HUES64 (cell line): ENCODE results near the gene NCK2.
"Not testable (repeated sequence)": the region's sequence is repeated elsewhere in the genome, so short reads cannot be mapped to it uniquely, and the experiment has no call there.

Experiments used
- H3K27ac ChIP-seq: 2 replicates; pipeline ENCODE4 v1.7.0; 2013; ENCODE audit warnings: low read depth, low read length, inconsistent platforms
- H3K27me3 ChIP-seq: 2 replicates; pipeline ENCODE4 v1.6.1; 2013; ENCODE audit warnings: mild to moderate bottlenecking, low read length; ENCODE audit not compliant: insufficient read depth
- H3K36me3 ChIP-seq: 2 replicates; pipeline ENCODE4 v1.6.1; 2013; ENCODE audit warnings: mild to moderate bottlenecking, low read length; ENCODE audit not compliant: insufficient read depth
- H3K4me1 ChIP-seq: 2 replicates; pipeline ENCODE4 v1.6.1; 2013; ENCODE audit warnings: mild to moderate bottlenecking, low read length, moderate library complexity; ENCODE audit not compliant: insufficient read depth
- H3K4me3 ChIP-seq: 2 replicates; pipeline ENCODE4 v1.5.1; 2013; ENCODE audit warnings: mild to moderate bottlenecking, low read length, moderate library complexity
- H3K9ac ChIP-seq: 2 replicates; pipeline ENCODE4 v1.6.1; 2013; ENCODE audit warnings: mild to moderate bottlenecking, low read depth, low read length
- H3K9me3 ChIP-seq: 2 replicates; pipeline ENCODE4 v1.6.1; 2013; ENCODE audit warnings: low read depth, low read length; ENCODE audit not compliant: insufficient read depth
- WGBS: fragments of 150-250, 120-280 bp; methylation state at CpG from one replicate; pipeline ENCODE4 v1.1.7; 2013; ENCODE audit warnings: missing lambda C conversion rate; 5-methylcytosine and 5-hydroxymethylcytosine counted together

Gene NCK2

GRCh38 chr2:105748566-105748965 lies 3.9 kb downstream of the NCK2 start:
- H3K9me3 ChIP-seq: no peaks in the 10 kb centered on the region
- WGBS: 100% methylated on average over 1 of the region's 1 CpG
- H3K9ac ChIP-seq: no peak overlapping the region
- H3K4me3 ChIP-seq: no peak overlapping the region
- peaks cover 7% of the 10 kb centered on the region; the same call in 1 of the 2 replicates for H3K27me3 ChIP-seq
- H3K4me1 ChIP-seq: peaks cover 17% of the 10 kb centered on the region
- no peak overlapping the region for H3K27ac ChIP-seq
- H3K36me3 ChIP-seq: peaks cover 2% of the 10 kb centered on the region; the same call in 1 of the 2 replicates

- Histone ChIP-seq H3K9ac (no peak overlapping the region), H3K4me1 (peaks cover 23% of the 10 kb centered on the region), H3K27ac (no peak overlapping the region), H3K4me3 (no peak overlapping the region), H3K27me3 (no peaks in the 10 kb centered on the region), H3K9me3 (no peaks in the 10 kb centered on the region), H3K36me3 (peaks cover 2% of the 10 kb centered on the region; the same call in 1 of the 2 replicates)
- 96% methylated on average over 18 of the region's 18 CpGs for WGBS
These were observed 5.1 kb downstream of the NCK2 start for GRCh38 chr2:105749583-105750400.

GRCh38 chr2:105750735-105751134 lies 6.0 kb downstream of the NCK2 start:
- WGBS: 95% methylated on average over 4 of the region's 4 CpGs
- Histone ChIP-seq H3K27ac (no peak overlapping the region), H3K9ac (no peak overlapping the region), H3K27me3 (no peaks in the 10 kb centered on the region), H3K36me3 (peaks cover 2% of the 10 kb centered on the region; the same call in 1 of the 2 replicates), H3K9me3 (no peaks in the 10 kb centered on the region), H3K4me1 (peaks cover 32% of the 10 kb centered on the region), H3K4me3 (no peak overlapping the region)

GRCh38 chr2:105751272-105751671 lies 6.6 kb downstream of the NCK2 start:
- H3K27ac ChIP-seq: no peak overlapping the region
- no peaks in the 10 kb centered on the region for H3K9me3 ChIP-seq
- H3K27me3 ChIP-seq: no peaks in the 10 kb centered on the region
- whole genome bisulfite sequencing: 92% methylated on average over 3 of the region's 3 CpGs
- H3K36me3 ChIP-seq: peaks cover 2% of the 10 kb centered on the region; the same call in 1 of the 2 replicates
- H3K4me3 ChIP-seq: no peak overlapping the region
- H3K4me1 ChIP-seq: peaks cover 36% of the 10 kb centered on the region
- no peak overlapping the region for H3K9ac ChIP-seq

- Histone ChIP-seq H3K36me3 (peaks cover 2% of the 10 kb centered on the region; the same call in 1 of the 2 replicates), H3K9ac (no peak overlapping the region), H3K27me3 (no peaks in the 10 kb centered on the region), H3K4me1 (peaks cover 33% of the 10 kb centered on the region), H3K9me3 (no peaks in the 10 kb centered on the region), H3K27ac (no peak overlapping the region), H3K4me3 (no peak overlapping the region)
- 94% methylated on average over 5 of the region's 5 CpGs for WGBS
These were observed 8.1 kb downstream of the NCK2 start for GRCh38 chr2:105752691-105753358.

- Histone ChIP-seq H3K36me3 (peaks cover 2% of the 10 kb centered on the region; the same call in 1 of the 2 replicates), H3K4me3 (no peak overlapping the region), H3K4me1 (peaks cover 33% of the 10 kb centered on the region), H3K27ac (no peak overlapping the region), H3K9me3 (no peaks in the 10 kb centered on the region), H3K27me3 (no peaks in the 10 kb centered on the region), H3K9ac (no peak overlapping the region)
- WGBS: 68% methylated on average over 2 of the region's 2 CpGs
These were observed 8.7 kb downstream of the NCK2 start for GRCh38 chr2:105753380-105753779.

- Histone ChIP-seq H3K9ac (no peak overlapping the region), H3K4me3 (no peak overlapping the region), H3K4me1 (peaks cover 33% of the 10 kb centered on the region), H3K27me3 (no peaks in the 10 kb centered on the region), H3K36me3 (peaks cover 2% of the 10 kb centered on the region; the same call in 1 of the 2 replicates), H3K9me3 (no peaks in the 10 kb centered on the region), H3K27ac (0 out of 2 replicates have a peak overlapping the region, but pooled peaks have one; percentile 34)
- WGBS: 87% methylated on average over 5 of the region's 5 CpGs
These were observed 9.3 kb downstream of the NCK2 start for GRCh38 chr2:105754011-105754410.

- 86% methylated on average over 6 of the region's 6 CpGs for WGBS
- no peaks in the 10 kb centered on the region for H3K9me3 ChIP-seq
- H3K27ac ChIP-seq: no peak overlapping the region
- H3K27me3 ChIP-seq: no peaks in the 10 kb centered on the region
- peaks cover 2% of the 10 kb centered on the region; the same call in 1 of the 2 replicates for H3K36me3 ChIP-seq
- no peak overlapping the region for H3K4me3 ChIP-seq
- no peak overlapping the region for H3K9ac ChIP-seq
- peaks cover 39% of the 10 kb centered on the region for H3K4me1 ChIP-seq
These were observed 10.3 kb downstream of the NCK2 start for GRCh38 chr2:105754994-105755393.

- Histone ChIP-seq H3K4me3 (no peak overlapping the region), H3K36me3 (peaks cover 2% of the 10 kb centered on the region; the same call in 1 of the 2 replicates), H3K9ac (no peak overlapping the region), H3K4me1 (peaks cover 40% of the 10 kb centered on the region), H3K27ac (no peak overlapping the region), H3K27me3 (no peaks in the 10 kb centered on the region), H3K9me3 (no peaks in the 10 kb centered on the region)
- 88% methylated on average over 4 of the region's 4 CpGs for WGBS
These were observed 11.2 kb downstream of the NCK2 start for GRCh38 chr2:105755895-105756294.

- Histone ChIP-seq H3K27me3 (no peaks in the 10 kb centered on the region), H3K36me3 (peaks cover 2% of the 10 kb centered on the region; the same call in 1 of the 2 replicates), H3K9me3 (no peaks in the 10 kb centered on the region), H3K4me1 (peaks cover 40% of the 10 kb centered on the region), H3K4me3 (no peak overlapping the region), H3K9ac (no peak overlapping the region), H3K27ac (no peak overlapping the region)
- WGBS: 92% methylated on average over 4 of the region's 4 CpGs
These were observed 11.7 kb downstream of the NCK2 start for GRCh38 chr2:105756435-105756834.

- 93% methylated on average over 10 of the region's 10 CpGs for WGBS
- not testable (repeated sequence) for H3K27ac ChIP-seq, H3K36me3 ChIP-seq, H3K27me3 ChIP-seq, H3K4me3 ChIP-seq, H3K9me3 ChIP-seq, H3K9ac ChIP-seq
- H3K4me1 ChIP-seq: peaks cover 43% of the 10 kb centered on the region
These were observed 12.2 kb downstream of the NCK2 start for GRCh38 chr2:105756865-105757264.
